ENCODE results near the gene PNKP.
"Not testable (repeated sequence)": the region's sequence is repeated elsewhere in the genome, so short reads cannot be mapped to it uniquely, and the experiment has no call there.

Gene PNKP

DNA sequence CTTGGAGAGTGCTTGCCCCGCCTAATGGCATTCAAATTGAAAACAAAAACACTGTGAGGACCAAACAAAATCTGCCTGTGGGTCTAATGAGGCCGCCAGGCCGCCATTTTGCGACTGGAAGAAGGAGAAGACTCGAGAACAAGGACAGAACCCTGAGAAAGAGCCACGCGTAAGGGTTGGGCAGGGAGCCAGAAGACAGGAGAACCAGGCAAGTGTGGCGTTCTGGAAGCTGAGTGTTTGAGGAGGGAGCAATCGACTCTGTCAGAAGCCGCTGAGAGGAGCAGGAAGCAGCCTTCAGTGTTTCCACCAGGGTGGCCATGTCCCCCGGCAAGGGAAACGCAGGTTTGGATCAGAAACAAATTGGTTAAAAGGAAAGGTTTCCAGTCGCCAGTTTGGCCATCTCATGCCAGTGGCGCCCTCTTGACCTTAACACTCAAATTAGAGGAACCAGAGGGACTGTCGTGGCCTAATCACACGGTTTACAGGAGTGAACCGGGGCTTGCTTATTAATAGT, 26.6 kb downstream of the PNKP start:
- DNase-seq = no peak

DNA sequence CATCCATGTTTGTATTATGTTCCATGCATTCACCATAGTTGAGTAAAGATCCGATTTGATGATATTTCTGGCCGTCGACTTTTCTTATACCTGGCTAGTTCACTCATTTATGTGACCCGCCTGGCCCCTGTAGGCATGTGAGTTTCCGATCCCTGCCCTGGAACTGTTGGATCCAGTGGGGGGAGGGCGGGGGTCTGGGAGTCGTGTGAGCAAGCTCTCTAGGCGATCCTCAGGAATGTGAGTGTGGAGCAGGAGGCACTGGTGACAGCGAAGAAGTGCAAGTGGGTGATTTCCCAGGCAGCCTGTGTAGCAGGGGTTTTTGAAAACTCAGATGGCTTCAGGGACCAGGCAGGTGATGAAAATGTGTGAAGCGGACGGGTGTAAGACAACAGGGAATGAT, 27.1 kb downstream of the PNKP start:
- no peak for DNase-seq

DNA sequence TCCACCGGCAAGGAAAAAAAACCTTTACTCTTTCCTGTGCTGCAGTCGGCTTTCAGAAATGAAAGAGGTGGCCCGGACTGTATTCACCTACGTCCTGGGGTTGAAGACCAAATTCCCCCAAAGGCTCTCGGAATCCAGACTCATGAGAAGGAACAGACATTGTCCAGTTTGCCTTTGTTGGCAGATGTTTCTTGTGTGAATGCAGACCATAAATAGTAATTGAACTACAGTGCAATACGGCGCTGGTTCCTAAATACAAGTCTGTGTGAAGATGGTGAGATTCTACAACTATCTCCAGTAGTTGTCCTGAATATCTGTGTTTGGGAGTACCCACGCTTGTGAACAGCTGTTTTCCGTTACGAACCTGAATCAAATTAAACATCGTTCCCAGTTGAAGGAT, 27.7 kb downstream of the PNKP start:
- no peak for DNase-seq

DNA sequence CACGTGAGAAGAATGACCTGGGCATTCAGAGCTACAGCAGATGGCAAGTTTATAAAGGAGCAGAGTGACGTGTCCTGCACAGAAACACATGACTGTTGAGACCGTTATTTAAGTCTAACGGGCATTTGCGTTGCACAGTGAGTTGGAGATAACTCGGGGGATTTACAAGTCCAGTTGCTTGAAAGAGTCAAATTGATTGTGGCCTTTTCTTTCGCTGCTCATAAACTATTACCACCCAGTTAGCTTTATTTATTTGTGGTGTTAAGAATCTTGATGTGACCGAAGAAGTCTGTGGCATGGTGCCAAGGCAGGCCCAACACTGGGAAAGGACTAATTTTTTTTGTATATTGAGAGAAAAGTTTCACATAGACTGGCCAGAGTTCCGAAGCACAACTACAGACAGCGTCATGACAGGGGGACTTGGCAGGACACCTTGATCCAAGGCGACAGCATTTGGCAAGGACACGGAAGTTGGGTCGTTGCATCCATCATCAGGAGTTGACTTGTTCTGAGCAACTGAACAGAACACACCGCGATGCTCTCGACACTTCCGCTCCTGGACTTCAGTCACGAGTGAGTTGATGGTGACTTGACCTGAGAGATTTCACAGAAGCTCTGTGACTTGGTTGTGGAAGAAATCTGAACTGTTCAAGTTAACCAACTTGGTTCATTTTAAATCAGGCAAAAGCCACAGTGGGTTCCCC, 28.3 kb downstream of the PNKP start:
- no peak for DNase-seq

DNA sequence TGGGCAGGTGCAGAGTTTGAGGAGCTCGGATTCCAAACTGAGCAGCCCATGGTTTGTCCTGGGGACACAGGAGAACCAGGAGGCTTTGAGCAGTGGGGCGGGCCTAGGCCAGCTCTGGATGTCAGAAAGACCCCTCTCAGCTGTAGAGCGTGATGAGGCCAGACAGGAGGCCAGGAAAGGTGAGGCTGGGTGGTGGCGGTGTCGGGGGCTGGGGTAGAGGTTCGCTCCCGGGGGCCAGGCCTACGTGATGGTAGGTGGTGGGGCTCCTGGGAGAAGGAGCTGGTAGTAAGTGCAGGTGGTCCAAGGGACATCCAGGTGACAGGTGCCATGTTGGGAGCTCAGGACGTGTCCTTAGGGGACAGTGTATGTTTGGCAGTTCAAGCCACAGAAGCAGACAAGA, 30.0 kb downstream of the PNKP start:
- no peak for DNase-seq

DNA sequence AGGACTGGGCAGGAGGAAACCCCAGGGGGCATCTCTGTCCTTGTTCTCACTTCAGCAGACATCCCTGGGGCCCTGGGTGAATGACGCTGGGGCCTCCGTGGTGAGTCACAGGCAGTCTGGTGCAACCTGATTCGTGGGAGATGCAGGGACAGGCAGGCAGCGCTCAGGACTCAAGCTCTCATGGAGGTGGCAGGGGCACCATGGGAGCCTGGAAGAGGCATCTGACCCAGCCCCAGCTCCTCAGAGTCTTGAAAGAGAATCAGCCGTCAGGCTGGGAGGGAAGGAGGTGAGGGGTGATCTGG, 30.4 kb downstream of the PNKP start:
- DNase-seq = no peak

DNA sequence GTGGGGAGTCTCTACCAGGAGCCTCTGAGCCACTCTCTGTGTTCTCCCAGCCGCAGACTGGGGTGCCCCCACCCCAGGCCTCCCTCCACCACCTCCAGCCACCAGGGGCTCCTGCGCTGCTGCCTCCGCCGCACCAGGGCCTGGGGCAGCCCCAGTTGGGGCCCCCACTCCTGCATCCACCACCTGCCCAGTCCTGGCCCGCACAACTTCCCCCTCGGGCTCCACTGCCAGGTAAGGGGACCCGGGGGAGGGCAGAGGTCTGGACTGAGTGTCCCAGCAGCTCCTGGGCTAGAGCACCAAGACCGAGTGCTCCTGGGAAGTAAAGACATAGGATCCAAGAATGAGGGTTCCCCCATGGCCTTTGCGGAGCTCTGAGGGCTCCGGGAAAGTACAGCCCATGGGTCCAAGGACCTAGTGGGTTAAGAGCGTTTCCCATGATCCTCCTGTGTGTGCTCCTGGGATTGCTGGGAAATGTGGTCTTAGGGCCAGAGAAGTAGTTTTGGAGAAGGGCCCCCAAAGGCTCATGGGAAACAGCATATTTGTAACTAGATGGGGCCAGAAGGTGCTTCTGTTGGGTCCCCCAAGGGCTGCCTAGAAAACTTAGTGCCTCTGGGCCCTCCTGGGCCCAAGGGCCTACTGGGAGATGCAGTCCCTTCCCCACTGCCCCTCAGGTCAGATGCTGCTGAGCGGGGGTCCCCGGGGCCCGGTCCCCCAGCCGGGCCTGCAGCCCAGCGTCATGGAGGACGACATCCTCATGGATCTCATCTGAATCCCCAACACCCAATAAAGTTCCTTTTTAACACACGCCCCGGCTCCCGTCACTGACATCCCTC, 31.0 kb downstream of the PNKP start:
- no peak for DNase-seq

DNA sequence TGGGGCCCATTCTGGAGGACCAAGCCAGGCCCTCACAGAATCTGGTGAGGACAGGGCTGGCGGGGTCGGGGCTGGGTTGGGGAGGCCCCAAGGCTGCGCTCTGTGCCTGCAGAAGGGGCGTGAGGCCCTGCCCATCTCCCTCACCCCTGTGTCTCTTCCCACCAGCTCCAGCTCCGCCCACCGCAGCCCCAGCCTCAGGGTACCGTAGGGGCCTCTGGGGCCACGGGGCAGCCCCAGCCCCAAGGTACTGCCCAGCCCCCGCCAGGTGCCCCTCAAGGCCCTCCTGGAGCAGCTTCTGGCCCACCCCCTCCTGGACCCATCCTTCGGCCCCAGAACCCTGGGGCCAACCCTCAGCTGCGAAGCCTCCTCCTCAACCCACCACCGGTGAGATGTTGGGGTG, 31.8 kb downstream of the PNKP start:
- DNase-seq = no peak

DNA sequence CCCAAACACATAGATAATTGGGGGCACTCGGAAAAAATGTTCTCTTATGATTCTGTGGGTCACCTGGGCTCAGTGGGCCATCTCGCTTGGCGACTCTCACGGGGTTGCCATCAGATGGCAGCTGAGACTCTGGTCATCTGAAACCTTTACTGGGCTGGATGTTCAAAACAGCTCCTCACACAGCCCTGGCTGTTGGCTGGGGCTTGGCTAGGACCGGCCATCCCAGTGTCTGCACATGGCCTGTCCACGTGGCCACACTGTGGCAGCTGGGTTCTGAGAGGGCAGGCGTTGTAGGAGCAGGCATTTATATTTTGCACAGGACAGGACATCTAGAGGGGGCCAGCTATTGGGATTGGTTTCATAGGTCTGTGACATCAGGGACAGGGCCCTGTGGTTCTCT, 33.8 kb downstream of the PNKP start:
- DNase-seq = no peak

DNA sequence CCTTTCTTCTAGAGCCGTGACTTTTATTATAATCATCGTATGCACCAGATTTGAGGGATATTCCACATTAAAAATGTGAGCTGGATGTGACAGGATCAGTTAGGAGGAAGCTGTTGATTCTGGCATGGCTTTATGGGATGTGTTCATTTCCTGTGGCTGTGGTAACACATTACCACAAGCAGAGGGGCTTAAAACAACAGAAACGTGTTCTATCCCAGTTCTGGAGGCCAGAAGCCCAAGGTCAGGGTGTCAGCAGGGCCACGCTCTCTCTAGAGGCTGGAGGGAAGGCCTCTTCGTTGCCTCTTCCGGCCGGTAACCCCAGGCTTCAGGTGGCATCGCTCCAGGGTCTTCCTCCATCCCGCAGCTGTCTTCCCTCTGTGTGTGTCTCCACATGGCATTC, 34.8 kb downstream of the PNKP start:
- DNase-seq = no peak

DNA sequence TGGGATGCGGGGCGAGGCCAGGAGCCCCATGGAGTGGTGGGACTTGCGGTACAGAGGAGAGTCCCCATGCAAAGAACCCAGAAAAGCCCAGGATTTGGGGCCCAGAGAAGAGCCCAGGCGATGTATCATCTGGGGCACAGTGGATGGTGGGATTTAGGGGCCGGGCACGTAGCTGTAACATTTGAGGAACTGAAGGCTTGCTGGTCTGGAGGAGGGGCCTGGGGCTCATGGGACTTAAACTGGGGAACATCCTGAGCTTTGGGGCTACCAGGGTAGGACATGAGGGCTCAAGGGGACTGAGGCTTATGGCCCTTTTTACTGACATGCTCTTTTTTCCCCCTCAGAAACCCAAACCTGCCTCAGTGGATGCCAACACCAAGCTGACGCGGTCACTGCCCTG, 35.8 kb downstream of the PNKP start:
- DNase-seq = no peak

DNA sequence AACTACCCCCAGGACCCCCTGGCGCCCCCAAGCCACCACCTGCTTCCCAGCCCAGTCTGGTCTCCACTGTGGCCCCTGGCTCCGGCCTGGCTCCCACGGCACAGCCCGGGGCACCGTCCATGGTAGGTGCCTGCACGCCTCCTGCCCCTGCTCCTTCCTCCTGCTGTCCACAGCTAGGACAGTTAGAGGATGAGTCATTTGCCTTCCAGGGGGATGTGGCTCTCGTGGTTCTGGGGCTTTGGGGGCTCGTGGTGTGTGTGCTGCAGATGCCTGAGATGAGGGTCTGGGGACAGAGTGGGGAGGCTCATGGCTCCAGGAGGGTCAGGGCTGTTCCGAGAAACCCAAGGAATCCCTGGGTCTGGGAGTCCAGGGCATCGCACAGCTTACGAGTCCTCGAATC, 36.6 kb downstream of the PNKP start:
- no peak for DNase-seq

DNA sequence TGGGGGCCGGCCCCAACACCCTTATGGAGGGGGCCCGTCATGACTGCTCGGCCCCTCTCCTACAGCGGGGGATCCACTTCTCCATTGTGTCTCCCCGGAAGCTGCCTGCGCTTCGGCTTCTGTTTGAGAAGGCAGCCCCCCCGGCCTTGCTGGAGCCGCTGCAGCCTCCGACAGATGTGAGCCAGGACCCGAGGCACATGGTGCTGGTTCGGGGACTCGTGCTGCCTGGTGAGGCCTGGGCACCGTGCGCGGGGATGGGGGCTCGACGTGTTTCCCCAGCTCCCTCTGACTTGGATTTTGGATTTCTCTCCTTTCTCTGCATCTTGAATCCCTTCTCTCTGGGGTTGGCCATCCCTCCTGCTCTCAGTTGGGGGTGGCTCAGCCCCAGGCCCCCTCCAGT, 37.7 kb downstream of the PNKP start:
- no peak for DNase-seq

DNA sequence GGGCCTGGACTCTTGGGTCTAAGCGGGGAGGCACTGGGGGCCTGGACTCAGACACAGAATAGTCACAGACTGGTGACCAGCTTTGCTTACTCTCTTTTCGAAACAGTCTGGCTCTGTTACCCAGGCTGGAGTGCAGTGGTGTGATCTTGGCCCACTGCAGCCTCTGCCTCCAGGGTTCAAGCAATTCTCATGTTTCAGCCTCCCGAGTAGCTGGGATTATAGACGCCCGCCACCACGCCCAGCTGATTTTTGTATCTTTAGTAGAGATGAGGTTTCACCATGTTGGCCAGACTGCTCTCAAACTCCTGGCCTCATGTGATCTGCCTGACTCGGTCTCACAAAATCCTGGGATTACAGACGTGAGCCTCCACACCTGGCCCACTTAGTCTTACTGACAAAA, 38.2 kb downstream of the PNKP start:
- no peak for DNase-seq

DNA sequence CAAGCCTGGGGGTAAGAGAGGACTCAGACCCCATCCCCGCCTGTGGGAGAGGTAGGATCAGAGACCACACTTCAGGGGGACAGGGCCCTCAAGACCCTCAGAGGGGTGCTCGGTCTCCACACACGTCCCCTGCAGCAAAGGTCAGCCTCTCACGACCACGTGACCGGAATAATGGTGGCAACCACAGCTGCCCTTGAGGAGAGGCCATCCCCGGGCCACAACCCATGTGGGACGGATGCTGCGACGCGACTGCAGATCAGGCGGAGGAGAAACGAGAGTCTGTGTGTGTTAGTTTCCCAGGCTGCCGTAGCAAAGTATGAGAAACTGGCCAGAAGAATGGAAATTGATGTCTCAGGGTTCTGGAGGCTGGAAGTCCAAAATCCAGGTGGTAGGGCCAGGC, 40.3 kb downstream of the PNKP start:
- DNase-seq = no peak

DNA sequence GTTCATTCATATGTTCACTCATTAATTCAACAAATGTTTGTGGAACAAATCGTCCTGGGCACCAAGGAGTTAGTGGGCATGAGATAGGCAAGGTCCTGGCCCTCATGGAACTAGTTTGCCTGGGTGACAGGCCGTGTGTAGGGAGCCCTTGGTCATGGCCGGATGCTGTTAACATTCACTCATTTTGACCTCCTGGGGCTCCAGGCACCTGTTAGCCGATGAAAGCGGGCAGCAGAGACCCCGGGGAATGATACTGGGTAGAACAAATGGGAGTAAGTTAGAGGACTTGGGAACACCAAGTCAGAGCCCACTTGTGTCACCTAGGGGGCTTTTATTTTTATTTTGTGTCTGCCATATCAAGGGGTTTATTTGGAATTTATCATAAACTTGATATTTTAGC, 42.7 kb downstream of the PNKP start:
- no peak for DNase-seq

DNA sequence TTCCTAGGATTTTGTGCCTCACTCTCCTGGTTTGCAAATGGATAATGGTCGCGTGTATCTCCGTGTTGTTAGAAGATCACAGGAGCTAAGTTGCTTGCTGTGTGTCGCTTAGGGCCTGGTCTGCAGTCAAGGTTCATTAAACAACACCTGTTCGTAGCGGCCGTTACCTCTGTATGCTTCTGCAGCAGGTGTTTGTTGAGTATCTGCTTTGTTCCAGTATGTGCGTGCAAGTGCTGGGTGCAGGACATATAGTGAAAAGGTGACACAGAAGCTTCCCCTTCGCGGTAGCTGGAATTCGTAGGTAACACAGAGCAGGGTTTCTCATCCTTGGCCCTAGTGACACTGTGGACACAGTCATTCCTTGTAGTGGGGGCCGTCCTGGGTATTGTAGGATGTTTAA, 43.9 kb downstream of the PNKP start:
- no peak for DNase-seq

DNA sequence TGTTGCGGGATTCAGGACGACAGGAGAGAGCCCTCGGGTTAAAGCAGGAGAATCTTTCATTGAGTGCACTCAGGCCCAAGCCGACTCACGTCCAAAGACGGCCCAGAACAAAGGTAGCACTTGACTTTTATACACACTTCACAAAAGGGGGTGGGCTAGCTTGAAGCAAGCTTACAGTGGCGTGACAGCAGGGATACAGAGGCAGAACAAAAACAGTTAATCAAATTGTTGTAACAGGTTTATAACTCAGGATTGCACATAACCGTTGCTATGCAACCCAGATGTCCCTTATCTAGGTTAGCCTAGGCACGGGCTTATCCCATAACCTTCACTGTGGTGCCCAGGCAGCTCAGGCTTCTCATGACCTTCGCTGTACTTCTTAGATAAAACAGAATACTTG, 47.3 kb downstream of the PNKP start:
- DNase-seq = no peak

DNA sequence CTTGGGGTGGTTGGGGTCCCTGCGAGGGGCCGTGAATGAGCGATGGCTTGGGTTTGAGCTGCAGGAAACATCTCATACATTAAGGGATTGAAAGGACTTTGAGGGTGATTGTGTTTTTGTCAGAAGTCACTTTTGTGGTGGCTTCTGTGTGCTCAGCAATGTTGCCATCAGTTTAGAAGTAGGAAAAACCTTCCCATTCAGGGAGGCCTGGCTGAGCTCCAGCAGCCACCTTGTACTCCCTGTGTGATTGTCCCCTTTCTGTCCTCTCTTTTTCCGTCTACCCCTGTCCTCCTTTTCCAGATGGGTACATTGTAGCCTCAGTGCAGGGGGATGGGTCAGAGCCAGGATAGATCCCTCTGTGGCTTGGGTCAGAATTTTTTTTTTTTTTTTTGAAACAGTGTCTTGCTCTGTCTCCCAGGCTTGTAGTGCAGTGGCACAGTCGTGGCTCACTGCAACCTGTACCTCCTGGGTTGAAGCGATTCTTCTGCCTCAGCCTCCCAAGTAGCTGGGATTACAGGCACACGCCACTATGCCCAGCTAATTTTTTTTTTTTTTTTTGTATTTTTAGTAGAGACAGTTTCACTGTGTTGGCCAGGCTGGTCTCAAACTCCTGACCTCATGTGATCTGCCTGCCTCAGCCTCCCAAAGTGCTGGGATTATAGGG, 47.8 kb downstream of the PNKP start:
- DNase-seq = not testable (repeated sequence)

DNA sequence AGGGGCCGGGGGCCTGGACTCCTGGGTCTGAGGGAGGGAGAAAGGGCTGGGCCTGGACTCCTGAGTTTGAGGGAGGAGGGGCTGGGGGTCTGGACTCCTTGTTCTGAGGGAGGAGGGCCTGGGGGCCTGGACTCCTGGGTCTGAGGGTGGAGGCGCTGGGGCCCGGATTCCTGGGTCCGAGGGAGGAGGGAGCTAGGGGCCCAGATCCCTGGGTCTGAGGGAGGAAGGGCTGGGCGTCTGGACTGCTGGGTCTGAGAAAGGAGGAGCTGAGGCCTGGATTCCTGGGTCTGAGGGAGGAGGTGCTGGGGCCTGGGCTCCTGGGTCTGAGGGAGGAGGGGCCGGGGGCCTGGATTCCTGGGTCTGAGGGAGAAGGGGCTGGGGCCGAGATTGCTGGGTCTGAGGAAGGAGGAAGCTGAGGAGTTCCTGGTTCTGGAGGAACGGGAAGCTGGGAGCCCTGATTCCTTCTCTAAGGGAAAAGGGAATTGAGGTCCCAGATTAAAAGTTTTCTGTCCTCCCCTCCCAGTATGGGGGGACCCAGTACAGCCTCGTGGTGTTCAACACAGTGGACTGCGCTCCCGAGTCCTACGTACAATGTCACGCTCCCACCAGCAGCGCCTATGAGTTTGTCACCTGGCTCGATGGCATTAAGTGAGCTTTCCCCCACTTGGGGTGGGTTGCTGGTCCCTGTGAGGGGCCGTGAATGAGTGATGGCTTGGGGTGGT, 48.6 kb downstream of the PNKP start:
- peak; percentile 30 for DNase-seq

DNA sequence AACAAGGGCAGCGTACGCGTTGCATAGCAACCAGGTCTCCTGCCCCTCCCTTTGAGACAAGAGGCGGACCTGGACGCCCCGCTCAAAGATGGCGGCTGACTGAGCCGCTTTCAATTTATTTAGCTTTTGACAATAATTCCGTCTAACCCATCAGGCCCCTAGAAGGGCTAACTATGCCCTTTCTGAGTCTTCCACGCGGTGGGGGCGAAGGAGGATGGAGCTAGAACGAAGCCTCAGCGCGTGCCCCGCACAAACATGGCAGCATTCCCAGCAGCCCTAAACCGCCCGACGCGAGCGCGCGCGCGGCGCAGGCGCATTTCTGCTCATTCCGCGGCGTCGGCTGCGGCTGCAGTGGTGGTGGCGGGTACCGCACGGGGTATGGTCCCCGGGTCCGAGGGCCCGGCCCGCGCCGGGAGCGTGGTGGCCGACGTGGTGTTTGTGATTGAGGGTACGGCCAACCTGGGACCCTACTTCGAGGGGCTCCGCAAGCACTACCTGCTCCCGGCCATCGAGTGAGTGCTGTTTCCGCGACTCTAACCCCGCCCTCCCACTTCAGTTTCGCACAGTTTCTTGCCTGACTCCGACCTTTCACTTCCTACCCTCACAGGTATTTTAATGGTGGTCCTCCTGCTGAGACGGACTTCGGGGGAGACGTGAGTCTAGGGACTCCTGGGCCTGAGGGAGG, 49.3 kb downstream of the PNKP start, which contains the start of gene MED25:
TSS of gene MED25 (plus strand) at position 326 of the 685 bp plus-strand sequence. CDS start at position 379, 53 bp downstream.
- peak; percentile 93 for DNase-seq

DNA sequence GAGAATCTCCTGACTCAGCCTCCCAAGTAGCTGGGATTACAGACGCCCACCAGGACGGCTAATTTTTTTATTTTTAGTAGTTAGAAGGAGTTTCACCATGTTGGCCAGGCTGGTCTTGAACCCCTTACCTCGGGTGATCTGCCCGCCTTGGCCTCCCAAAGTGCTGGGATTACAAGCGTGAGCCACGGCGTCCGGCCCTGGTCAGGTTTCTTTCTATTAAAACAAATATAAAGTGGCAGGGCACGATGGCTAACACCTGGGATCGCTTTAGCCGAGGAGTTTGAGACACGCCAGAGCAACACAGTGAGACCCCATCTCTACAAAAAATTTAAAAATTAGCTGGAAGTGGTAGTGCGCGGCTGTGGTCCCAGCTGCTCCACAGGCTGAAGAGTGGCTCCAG, 50.8 kb downstream of the PNKP start:
- no peak for DNase-seq

DNA sequence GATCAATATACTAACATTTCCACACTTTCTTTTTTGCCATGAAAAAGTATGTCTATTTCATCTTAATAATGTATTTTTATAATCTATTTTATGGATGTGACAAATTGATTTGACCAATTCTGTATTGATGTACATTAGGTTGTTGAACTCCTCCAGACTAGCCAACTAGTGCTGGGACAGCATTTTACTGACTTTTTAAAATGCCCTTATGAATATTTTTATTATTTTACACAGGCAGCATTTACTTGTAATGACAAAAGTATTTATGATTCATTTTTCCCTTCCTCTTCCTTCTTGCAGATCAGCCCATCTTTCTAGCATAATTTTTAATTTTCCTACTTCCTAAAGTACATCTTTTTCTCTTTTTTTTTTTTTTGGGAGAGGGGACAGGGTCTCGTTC, 53.4 kb downstream of the PNKP start:
- no peak for DNase-seq
